ENCODE data around the gene KLHL18. TPM values are rescaled to one million over a fixed set of nuclear protein-coding genes. Genes with fewer than 3 reads are reported as not detected.

Gene KLHL18
- total and polyA plus RNA-seq, 12 donors, result 10.6 to 62.1 (median 28.3) TPM

DNA sequence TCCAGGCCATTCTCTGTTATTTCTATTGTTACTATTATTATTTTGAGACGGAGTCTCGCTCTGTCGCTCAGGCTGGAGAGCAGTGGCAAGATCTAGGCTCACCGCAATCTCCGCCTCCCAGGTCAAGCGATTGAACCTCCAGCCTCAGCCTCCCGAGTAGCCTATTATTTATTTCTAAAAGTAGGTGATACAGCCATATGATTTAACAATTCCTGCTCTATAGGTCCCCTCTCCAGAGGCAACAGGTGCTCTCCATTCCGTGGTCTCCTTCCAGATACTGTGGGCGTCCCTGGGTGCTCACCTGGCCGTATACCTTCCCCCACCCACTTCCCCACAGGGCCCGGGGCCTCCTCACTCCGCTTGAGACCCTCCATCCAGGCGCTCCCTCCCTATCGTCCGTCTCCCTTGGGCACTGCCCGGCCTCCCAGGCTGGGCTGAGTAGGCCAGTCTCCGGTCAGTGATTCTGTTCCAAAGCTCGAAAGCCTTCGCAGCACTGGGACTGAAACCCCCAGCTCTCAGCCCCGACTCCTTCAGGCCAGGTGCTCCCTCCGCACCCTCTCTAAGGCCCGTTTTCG lies 97.4 kb downstream of the KLHL18 start:
- H3K36me3 ChIP-seq (replicated peaks in 1 of 2), result no peaks in the 10 kb centered on the region
- no peaks in the 10 kb centered on the region for H3K27me3 ChIP-seq
- H3K27ac ChIP-seq, result peak overlapping the region; percentile 78 to 99 (median 93)
- intact Hi-C loops (cut with DNase I), result no loop called here
- peaks cover 8 to 37% of the 10 kb centered on the region in 2 donors for H3K4me1 ChIP-seq (replicated peaks in 1 of 2)
- peak overlapping the region; percentile 76 to 98 (median 84) for H3K4me3 ChIP-seq
- TF ChIP-seq, protein P1, sequence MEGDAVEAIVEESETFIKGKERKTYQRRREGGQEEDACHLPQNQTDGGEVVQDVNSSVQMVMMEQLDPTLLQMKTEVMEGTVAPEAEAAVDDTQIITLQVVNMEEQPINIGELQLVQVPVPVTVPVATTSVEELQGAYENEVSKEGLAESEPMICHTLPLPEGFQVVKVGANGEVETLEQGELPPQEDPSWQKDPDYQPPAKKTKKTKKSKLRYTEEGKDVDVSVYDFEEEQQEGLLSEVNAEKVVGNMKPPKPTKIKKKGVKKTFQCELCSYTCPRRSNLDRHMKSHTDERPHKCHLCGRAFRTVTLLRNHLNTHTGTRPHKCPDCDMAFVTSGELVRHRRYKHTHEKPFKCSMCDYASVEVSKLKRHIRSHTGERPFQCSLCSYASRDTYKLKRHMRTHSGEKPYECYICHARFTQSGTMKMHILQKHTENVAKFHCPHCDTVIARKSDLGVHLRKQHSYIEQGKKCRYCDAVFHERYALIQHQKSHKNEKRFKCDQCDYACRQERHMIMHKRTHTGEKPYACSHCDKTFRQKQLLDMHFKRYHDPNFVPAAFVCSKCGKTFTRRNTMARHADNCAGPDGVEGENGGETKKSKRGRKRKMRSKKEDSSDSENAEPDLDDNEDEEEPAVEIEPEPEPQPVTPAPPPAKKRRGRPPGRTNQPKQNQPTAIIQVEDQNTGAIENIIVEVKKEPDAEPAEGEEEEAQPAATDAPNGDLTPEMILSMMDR (IDR thresholded peaks at IDR 0.05), result no peak
- no peak for TF ChIP-seq POLR2A (IDR thresholded peaks at IDR 0.05)
- no peaks in the 10 kb centered on the region for H3K9me3 ChIP-seq (replicated peaks in 1 of 3)
- DNase-seq, result peak in 1 of 7 donors; percentile 27
- 9 to 15% (median 13%) methylated on average over 18 to 23 of the region's 23 CpGs for WGBS, 4 donors

DNA sequence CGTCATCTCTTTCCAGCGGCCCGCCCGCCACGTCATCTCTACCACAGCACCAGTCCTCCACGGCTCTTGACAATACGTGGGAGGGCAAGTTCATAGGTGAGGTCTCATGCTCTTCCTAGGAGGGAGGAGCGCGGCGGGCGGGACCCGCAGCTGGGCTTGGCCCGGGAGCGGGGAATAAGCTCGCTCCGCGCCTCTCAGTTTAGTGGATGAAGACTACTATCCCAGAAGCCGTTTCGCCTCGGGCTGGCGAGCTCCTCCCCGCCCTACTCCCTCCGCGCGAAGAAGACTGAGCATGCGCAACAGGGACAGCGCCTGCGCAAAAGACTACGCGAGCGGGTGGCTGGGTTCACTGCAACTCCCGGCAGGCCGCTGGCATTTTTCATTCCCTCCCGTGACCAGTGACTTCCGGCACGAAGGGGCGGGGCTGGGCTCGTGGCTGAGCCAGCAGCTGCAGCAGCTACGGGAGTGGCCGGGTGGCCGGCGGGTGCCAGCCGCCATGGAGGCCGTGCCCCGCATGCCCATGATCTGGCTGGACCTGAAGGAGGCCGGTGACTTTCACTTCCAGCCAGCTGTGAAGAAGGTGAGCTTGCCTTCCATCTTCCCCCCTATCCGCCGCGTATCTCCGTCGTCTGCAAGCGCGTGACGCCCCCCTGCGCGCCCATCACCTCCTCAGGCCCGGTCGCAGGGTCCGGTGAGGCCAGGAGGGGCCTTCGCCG lies 98.0 kb downstream of the KLHL18 start, which contains the start of gene PTPN23:
Gene PTPN23 (plus strand): TSS at position 421 of the 716 bp plus-strand sequence. CDS start 76 bp downstream, at position 497.
- TF ChIP-seq, protein P1 (IDR thresholded peaks at IDR 0.05), result no peak
- TF ChIP-seq POLR2A (IDR thresholded peaks at IDR 0.05), result peak; percentile 77 to 96
- no peaks in the 10 kb centered on the region for H3K36me3 ChIP-seq (replicated peaks in 1 of 2)
- H3K9me3 ChIP-seq (replicated peaks in 1 of 3), result no peaks in the 10 kb centered on the region
- DNase-seq, result peak; percentile 99
- 0 to 1% (median 1%) methylated on average over 17 to 61 of the region's 61 CpGs for WGBS, 4 donors
- H3K4me1 ChIP-seq (replicated peaks in 1 of 2), result peaks cover 15 to 43% of the 10 kb centered on the region in 2 donors
- peak within 1 kb of the TSS; percentile 76 to 98 (median 84) for H3K4me3 ChIP-seq
- intact Hi-C loops (cut with DNase I), result no loop called here
- H3K27me3 ChIP-seq, result no peaks in the 10 kb centered on the region
- peak within 1 kb of the TSS; percentile 88 to 99 (median 93) for H3K27ac ChIP-seq

DNA sequence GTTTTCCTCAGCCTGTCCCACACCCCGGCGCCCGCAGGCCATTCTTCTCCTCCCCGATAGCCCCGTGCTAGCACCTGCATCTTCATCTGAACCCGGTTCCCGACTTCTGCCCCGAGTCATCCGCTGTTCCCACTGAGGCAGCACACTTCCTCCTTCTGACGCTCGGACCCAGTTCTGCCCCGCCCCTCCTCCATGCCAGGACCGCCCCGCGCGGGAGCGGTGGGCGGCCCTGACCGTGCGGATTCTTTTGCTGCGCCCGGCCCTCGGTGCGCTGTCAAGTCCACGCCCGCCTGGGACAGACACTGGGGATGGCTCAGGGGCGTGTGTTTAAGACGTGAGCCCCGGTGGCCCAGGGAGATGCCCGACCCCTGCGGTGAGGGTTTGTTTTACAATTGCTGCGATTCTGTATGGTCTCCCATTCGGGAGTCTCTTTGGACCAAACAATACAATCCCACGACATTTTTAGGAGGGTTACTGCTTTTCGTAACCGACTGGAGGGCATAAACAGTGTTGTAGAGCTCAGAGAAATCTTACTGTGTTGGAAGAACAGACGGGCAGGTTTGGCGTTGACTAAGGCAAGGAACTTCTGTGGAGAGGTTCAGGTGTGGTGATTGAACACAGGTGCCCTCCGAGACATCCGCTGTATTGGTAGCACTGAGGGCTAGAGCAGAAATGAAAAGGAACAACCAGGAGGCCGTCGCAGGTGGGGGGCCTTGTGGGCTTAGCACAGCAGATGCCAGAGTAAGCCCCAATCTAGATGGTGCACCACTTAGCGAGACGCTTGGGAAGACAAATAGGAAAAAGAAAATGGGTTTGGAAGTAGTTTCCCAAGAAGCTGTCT lies 98.8 kb downstream of the KLHL18 start:
- Histone ChIP-seq H3K27ac (peak overlapping the region; percentile 88 to 99 (median 93)), H3K4me1 (replicated peaks in 1 of 2) (peaks cover 15 to 49% of the 10 kb centered on the region in 2 donors), H3K9me3 (replicated peaks in 1 of 3) (no peaks in the 10 kb centered on the region), H3K27me3 (no peaks in the 10 kb centered on the region), H3K4me3 (peak overlapping the region; percentile 49 to 81 (median 77)), H3K36me3 (replicated peaks in 1 of 2) (no peaks in the 10 kb centered on the region)
- TF ChIP-seq, protein P1 (IDR thresholded peaks at IDR 0.05), result no peak
- peak in 1 of 2 donors; percentile 46 for TF ChIP-seq POLR2A (IDR thresholded peaks at IDR 0.05)
- peak; percentile 86 to 94 (median 91) for DNase-seq
- WGBS, 4 donors, result 6 to 17% (median 7%) methylated on average over 22 to 44 of the region's 44 CpGs
- intact Hi-C loops (cut with DNase I), result no loop called here

DNA sequence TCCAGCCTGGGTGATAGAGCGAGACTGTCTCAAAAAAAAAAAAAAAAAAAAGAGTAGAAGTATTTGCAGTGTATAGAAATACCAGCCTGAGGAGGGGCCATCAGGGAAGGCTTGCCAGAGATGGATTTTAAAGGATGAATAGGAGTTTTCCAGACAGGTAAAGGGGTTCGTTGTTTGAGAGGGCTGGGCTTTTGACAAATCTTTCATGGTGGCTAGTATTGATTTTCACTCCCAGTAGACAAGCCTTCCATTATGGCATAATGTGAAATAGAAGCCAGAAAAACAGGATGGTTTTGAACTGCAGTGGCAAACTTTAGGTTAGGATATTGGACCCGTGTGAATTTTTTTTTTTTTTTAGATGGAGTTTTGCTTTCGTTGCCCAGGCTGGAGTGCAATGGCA lies 101.7 kb downstream of the KLHL18 start:
- no peaks in the 10 kb centered on the region for H3K9me3 ChIP-seq (replicated peaks in 1 of 3)
- intact Hi-C loops (cut with DNase I), result no loop called here
- H3K4me3 ChIP-seq, result no peak overlapping the region
- WGBS, 4 donors, result 74 to 80% (median 76%) methylated on average over 4 of the region's 4 CpGs
- TF ChIP-seq, protein P1 (IDR thresholded peaks at IDR 0.05), result no peak
- TF ChIP-seq POLR2A (IDR thresholded peaks at IDR 0.05), result no peak
- no peak for DNase-seq
- no peaks in the 10 kb centered on the region for H3K27me3 ChIP-seq
- H3K36me3 ChIP-seq (replicated peaks in 1 of 2), result no peaks in the 10 kb centered on the region
- H3K27ac ChIP-seq, result peak overlapping the region in 4 of 5 donors; percentile 13 to 85 (median 52)
- H3K4me1 ChIP-seq (replicated peaks in 1 of 2), result peaks cover 13 to 40% of the 10 kb centered on the region in 2 donors

Data from adrenal gland (tissue), 12 donors.